PC-9 (cell line): ENCODE data around the gene CHIC2. TPM values are rescaled to one million over a fixed set of nuclear protein-coding genes. Genes with fewer than 3 reads are reported as not detected.

Source experiments
- BruUV-seq: library from RNA; stranded (reverse); fragments of 400-500 nt; replicated peaks from 2 replicates; lab custom pipeline; 2021; lab: Mats Ljungman, UMichigan
- CTCF ChIA-PET: fragments of 300-600 bp; sonication (Branson Sonifier 250); formaldehyde crosslinking; loops from one replicate; lab custom pipeline; 2022; ENCODE audit warnings: antibody characterized with exemption; lab: Charles Lee
- POLR2A ChIA-PET: fragments of 300-600 bp; sonication (Branson Sonifier 250); formaldehyde crosslinking; loops from one replicate; lab custom pipeline; 2022; ENCODE audit warnings: antibody characterized with exemption; ENCODE audit not compliant: unreplicated experiment; lab: Charles Lee
- DNase-seq, 2 experiments: peaks; one replicate each; pipeline versions ENCODE4 v3.0.0 to v3.0.0-alpha.2; 2015 to 2022; ENCODE audit warnings: mixed read lengths in 1 of 2
- H2AFZ ChIP-seq: fragments of 200-600 bp; sonication (generic); 2 replicates; pipeline ENCODE4 v1.8.1; 2017; ENCODE audit warnings: antibody characterized with exemption
- H3F3A ChIP-seq: fragments of 200-600 bp; sonication (generic); 2 replicates; pipeline ENCODE4 v1.8.1; 2017; ENCODE audit warnings: antibody characterized with exemption, mild to moderate bottlenecking, low read depth; ENCODE audit not compliant: insufficient read depth
- H3K27ac ChIP-seq: fragments of 200-600 bp; sonication (generic); 2 replicates; pipeline ENCODE4 v1.6.1; 2016; ENCODE audit warnings: mixed run types
- H3K27me3 ChIP-seq: fragments of 200-600 bp; sonication (generic); 2 replicates; pipeline ENCODE4 v1.6.1; 2016; ENCODE audit warnings: low read depth, mixed run types; ENCODE audit not compliant: insufficient read depth
- H3K36me3 ChIP-seq: fragments of 200-600 bp; sonication (generic); 2 replicates; pipeline ENCODE4 v1.6.1; 2016; ENCODE audit warnings: low read depth, mixed run types
- H3K4me1 ChIP-seq: fragments of 200-600 bp; sonication (generic); replicated peaks from 2 replicates; pipeline ENCODE4 v1.6.1; 2016; ENCODE audit warnings: mixed run types; ENCODE audit not compliant: insufficient read depth
- H3K4me2 ChIP-seq: fragments of 200-600 bp; sonication (generic); 2 replicates; pipeline ENCODE4 v1.6.1; 2017; ENCODE audit warnings: mixed run types
- H3K4me3 ChIP-seq: fragments of 200-600 bp; sonication (generic); 2 replicates; pipeline ENCODE4 v1.6.1; 2016; ENCODE audit warnings: mixed run types
- H3K79me2 ChIP-seq: fragments of 200-600 bp; sonication (generic); 2 replicates; pipeline ENCODE4 v1.6.1; 2017; ENCODE audit warnings: low read depth, mixed run types
- H3K9me2 ChIP-seq: fragments of 200-600 bp; sonication (generic); 2 replicates; pipeline ENCODE4 v1.8.1; 2017; ENCODE audit warnings: mild to moderate bottlenecking; ENCODE audit not compliant: insufficient read depth
- H3K9me3 ChIP-seq: fragments of 200-600 bp; sonication (generic); 2 replicates; pipeline ENCODE4 v1.8.1; 2016; ENCODE audit warnings: low read depth; ENCODE audit not compliant: insufficient read depth
- H4K20me1 ChIP-seq: fragments of 200-600 bp; sonication (generic); 2 replicates; pipeline ENCODE4 v1.8.1; 2017; ENCODE audit not compliant: insufficient read depth
- EZH2 ChIP-seq: fragments of 200-600 bp; sonication (generic); IDR thresholded peaks from 2 replicates; pipeline ENCODE4 v1.8.0; 2017; ENCODE audit warnings: antibody characterized with exemption, low read depth
- intact Hi-C: fragments of 100-400 bp; cut with micrococcal nuclease; formaldehyde crosslinking; loops from one replicate; pipeline ENCODE4 v1.10.0; 2022; ENCODE audit not compliant: unreplicated experiment
- total RNA-seq: library from RNA; stranded (reverse); gene quantifications from 2 replicates; pipeline ENCODE4 v1.2.3, GENCODE V29; 2021
- TF ChIP-seq, protein P1 (sequence below): fragments of 200-600 bp; sonication (generic); conservative IDR thresholded peaks from 2 replicates; pipeline ENCODE4 v1.6.1; 2017; ENCODE audit warnings: mixed run types, antibody characterized with exemption, mild to moderate bottlenecking, moderate library complexity

CHIC2 gene
- total RNA-seq, 1 experiment from 2014 or later, result 12.1 TPM

DNA sequence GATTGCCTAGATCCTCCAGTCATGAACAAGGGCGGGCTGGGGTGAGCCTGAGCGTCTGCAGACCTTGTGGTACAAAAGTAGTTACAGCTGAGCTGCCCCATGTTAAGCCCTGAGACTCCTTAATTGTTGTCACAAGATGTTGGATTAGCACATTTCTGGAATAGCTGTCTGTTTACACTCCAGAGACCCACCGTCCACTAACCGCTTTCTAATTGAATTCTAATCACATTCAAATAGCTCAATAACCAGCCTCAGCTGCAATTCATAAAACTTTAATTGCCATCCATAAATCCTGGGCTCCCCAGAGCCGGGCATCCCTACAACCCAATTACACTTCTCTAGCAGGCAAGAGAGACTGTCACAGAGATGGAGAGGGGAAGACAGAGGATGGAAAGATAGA is 34.0 kb upstream of the CHIC2 start:
- no peaks in the 10 kb centered on the region for H3K27me3 ChIP-seq
- ChIA-PET POLR2A (no interaction called here), CTCF (no interaction called here)
- no TSS peak for BruUV-seq
- H2AFZ ChIP-seq, result no peak overlapping the region
- intact Hi-C loops, result loop anchor here (10.0 kb wide), 1 partner anchor 116 kb away; no protein-coding TSS in a partner anchor
- H3K9me2 ChIP-seq, result no peaks in the 10 kb centered on the region
- no peaks in the 10 kb centered on the region for H3F3A ChIP-seq
- no peaks in the 10 kb centered on the region for H4K20me1 ChIP-seq
- H3K36me3 ChIP-seq, result no peaks in the 10 kb centered on the region
- H3K9me3 ChIP-seq, result no peaks in the 10 kb centered on the region
- no peak for DNase-seq
- TF ChIP-seq, protein P1, sequence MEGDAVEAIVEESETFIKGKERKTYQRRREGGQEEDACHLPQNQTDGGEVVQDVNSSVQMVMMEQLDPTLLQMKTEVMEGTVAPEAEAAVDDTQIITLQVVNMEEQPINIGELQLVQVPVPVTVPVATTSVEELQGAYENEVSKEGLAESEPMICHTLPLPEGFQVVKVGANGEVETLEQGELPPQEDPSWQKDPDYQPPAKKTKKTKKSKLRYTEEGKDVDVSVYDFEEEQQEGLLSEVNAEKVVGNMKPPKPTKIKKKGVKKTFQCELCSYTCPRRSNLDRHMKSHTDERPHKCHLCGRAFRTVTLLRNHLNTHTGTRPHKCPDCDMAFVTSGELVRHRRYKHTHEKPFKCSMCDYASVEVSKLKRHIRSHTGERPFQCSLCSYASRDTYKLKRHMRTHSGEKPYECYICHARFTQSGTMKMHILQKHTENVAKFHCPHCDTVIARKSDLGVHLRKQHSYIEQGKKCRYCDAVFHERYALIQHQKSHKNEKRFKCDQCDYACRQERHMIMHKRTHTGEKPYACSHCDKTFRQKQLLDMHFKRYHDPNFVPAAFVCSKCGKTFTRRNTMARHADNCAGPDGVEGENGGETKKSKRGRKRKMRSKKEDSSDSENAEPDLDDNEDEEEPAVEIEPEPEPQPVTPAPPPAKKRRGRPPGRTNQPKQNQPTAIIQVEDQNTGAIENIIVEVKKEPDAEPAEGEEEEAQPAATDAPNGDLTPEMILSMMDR, result no peak
- TF ChIP-seq EZH2, result no peak
- H3K27ac ChIP-seq, result no peak overlapping the region
- H3K4me2 ChIP-seq, result no peak overlapping the region
- no peaks in the 10 kb centered on the region for H3K4me1 ChIP-seq
- H3K4me3 ChIP-seq, result no peak overlapping the region
- H3K79me2 ChIP-seq, result no peaks in the 10 kb centered on the region

GRCh38 chr4:54097152-54097551 is 32.7 kb upstream of the CHIC2 start:
- Histone ChIP-seq H3K4me2 (no peak overlapping the region), H3K27ac (no peak overlapping the region), H3K36me3 (no peaks in the 10 kb centered on the region), H3K4me1 (peaks cover 3% of the 10 kb centered on the region; the same call in 1 of the 2 replicates), H3K27me3 (no peaks in the 10 kb centered on the region), H2AFZ (no peak overlapping the region), H4K20me1 (no peaks in the 10 kb centered on the region), H3K9me3 (no peaks in the 10 kb centered on the region), H3K79me2 (no peaks in the 10 kb centered on the region), H3F3A (no peaks in the 10 kb centered on the region), H3K9me2 (no peaks in the 10 kb centered on the region), H3K4me3 (no peak overlapping the region)
- TF ChIP-seq, protein P1, result no peak
- TF ChIP-seq EZH2, result no peak
- POLR2A ChIA-PET, result no interaction called here
- BruUV-seq, result no TSS peak
- intact Hi-C loops, result loop anchor here (10.0 kb wide), 1 partner anchor 118 kb away; no protein-coding TSS in a partner anchor
- DNase-seq, result no peak
- CTCF ChIA-PET, result no interaction called here

DNA sequence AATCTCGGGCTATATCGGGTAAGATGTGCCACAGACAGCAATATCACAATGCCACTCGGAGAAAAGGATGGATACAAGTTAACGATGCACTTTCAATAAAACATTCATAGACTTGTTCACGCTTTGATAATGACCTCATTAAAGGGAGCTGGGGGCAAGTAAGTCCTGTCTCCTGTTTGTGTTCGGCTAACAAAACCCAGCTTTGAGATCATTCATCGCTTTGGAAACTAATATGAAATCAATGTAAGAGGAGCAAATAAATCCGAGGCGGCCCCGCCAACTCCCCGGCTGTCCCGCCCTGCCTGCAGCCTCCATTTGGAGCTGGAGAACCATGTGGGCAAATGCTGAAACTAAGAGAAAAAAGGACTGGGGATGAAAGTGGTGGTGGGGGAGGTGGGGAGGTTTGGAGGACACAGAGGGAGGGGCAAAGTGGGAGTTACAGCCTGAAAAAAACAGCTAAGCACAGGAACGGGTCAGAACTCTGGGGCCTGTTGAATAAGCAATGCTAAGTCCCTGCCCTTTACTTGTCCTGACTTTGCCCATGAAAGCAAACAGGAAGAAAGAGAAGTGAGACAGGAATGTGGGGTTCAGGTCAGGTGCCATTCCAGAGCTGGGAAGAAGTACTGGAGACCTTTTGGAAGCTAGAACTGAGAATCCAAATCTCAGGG is 32.0 kb upstream of the CHIC2 start:
- no peak for TF ChIP-seq EZH2
- TF ChIP-seq, protein P1, result no peak
- H4K20me1 ChIP-seq, result no peaks in the 10 kb centered on the region
- BruUV-seq, result no TSS peak
- H3K9me3 ChIP-seq, result no peaks in the 10 kb centered on the region
- no peaks in the 10 kb centered on the region for H3K36me3 ChIP-seq
- H3K27ac ChIP-seq, result no peak overlapping the region
- ChIA-PET CTCF (no interaction called here), POLR2A (no interaction called here)
- no peaks in the 10 kb centered on the region for H3K27me3 ChIP-seq
- H2AFZ ChIP-seq, result no peak overlapping the region
- no peaks in the 10 kb centered on the region for H3K79me2 ChIP-seq
- no peaks in the 10 kb centered on the region for H3F3A ChIP-seq
- no peak overlapping the region for H3K4me3 ChIP-seq
- intact Hi-C loops, result loop anchor here (10.0 kb wide), 1 partner anchor 118 kb away; no protein-coding TSS in a partner anchor
- DNase-seq, result no peak
- no peak overlapping the region for H3K4me2 ChIP-seq
- H3K9me2 ChIP-seq, result no peaks in the 10 kb centered on the region
- H3K4me1 ChIP-seq, result peaks cover 3% of the 10 kb centered on the region; the same call in 1 of the 2 replicates
